Smooth muscle cell (in vitro differentiated cells): ENCODE measurements around the gene ASIC2. TPM values are rescaled to one million over a fixed set of nuclear protein-coding genes. Genes with fewer than 3 reads are reported as not detected.

ENCODE experiments used
- DNase-seq: peaks from one replicate; lab custom pipeline; 2025; ENCODE audit not compliant: unreplicated experiment; lab: John Stamatoyannopoulos, UW
- H2AFZ ChIP-seq: fragments of 200-600 bp; sonication (generic); 2 replicates; pipeline ENCODE4 v1.6.0; 2016; ENCODE audit warnings: antibody characterized with exemption, low read depth, mild to moderate bottlenecking
- H3F3A ChIP-seq: fragments of 200-600 bp; sonication (generic); 2 replicates; pipeline ENCODE4 v1.6.0; 2017; ENCODE audit warnings: antibody characterized with exemption, low read depth
- H3K27ac ChIP-seq: fragments of 200-600 bp; sonication (generic); 2 replicates; pipeline ENCODE4 v1.5.1; 2016; ENCODE audit warnings: low read depth, mild to moderate bottlenecking
- H3K27me3 ChIP-seq: fragments of 200-600 bp; sonication (generic); 2 replicates; pipeline ENCODE4 v1.6.1; 2016; ENCODE audit warnings: low read depth, mild to moderate bottlenecking
- H3K36me3 ChIP-seq: fragments of 200-600 bp; sonication (generic); 2 replicates; pipeline ENCODE4 v1.5.1; 2016; ENCODE audit warnings: low read depth
- H3K4me1 ChIP-seq: fragments of 200-600 bp; sonication (generic); 2 replicates; pipeline ENCODE4 v1.5.1; 2016; ENCODE audit warnings: low read depth
- H3K4me2 ChIP-seq: fragments of 200-600 bp; sonication (generic); 2 replicates; pipeline ENCODE4 v1.6.0; 2016; ENCODE audit warnings: mild to moderate bottlenecking
- H3K4me3 ChIP-seq: fragments of 200-600 bp; sonication (generic); 2 replicates; pipeline ENCODE4 v1.5.1; 2016; ENCODE audit warnings: mild to moderate bottlenecking
- H3K79me2 ChIP-seq: fragments of 200-600 bp; sonication (generic); 2 replicates; pipeline ENCODE4 v1.6.0; 2016; ENCODE audit warnings: low read depth, mild to moderate bottlenecking
- H3K9ac ChIP-seq: fragments of 200-600 bp; sonication (generic); 2 replicates; pipeline ENCODE4 v1.6.0; 2016; ENCODE audit warnings: low read depth
- H3K9me3 ChIP-seq: fragments of 200-600 bp; sonication (generic); replicated peaks from 2 replicates; pipeline ENCODE4 v1.5.1; 2016; ENCODE audit warnings: low read depth
- H4K20me1 ChIP-seq: fragments of 200-600 bp; sonication (generic); 2 replicates; pipeline ENCODE4 v1.6.0; 2016; ENCODE audit warnings: low read depth
- CTCF ChIP-seq: fragments of 200-600 bp; sonication (generic); IDR thresholded peaks from 2 replicates; pipeline ENCODE4 v1.5.1; 2017; ENCODE audit warnings: borderline replicate concordance, mild to moderate bottlenecking, antibody characterized with exemption; ENCODE audit not compliant: insufficient read depth, poor library complexity, severe bottlenecking
- WGBS: methylation state at CpG from one replicate; pipeline ENCODE4 v1.1.7; 2016; ENCODE audit warnings: low lambda C conversion rate; 5-methylcytosine and 5-hydroxymethylcytosine counted together
- polyA plus RNA-seq: library from polyadenylated mRNA; unstranded; fragments of >200 nt; fragmentation: Nextera tagmentation; extraction: Ambion mirVana; gene quantifications from 2 replicates; pipeline ENCODE4 v1.2.1, GENCODE V29; 2016
- total RNA-seq: library from RNA; depleted of rRNA; stranded (reverse); fragments of >200 nt; gene quantifications from 2 replicates; pipeline ENCODE4 v1.2.3, GENCODE V29; 2014

The ASIC2 gene
- total and polyA plus RNA-seq, 2 experiments from 2014 or later = 0.18 to 0.23 TPM

- Histone ChIP-seq H3K9me3 (no peaks in the 10 kb centered on the region), H3K79me2 (no peaks in the 10 kb centered on the region), H2AFZ (no peak overlapping the region), H3K9ac (no peak overlapping the region), H3K27me3 (no peaks in the 10 kb centered on the region), H3K4me2 (no peak overlapping the region), H3K36me3 (no peaks in the 10 kb centered on the region), H3F3A (no peaks in the 10 kb centered on the region), H4K20me1 (no peaks in the 10 kb centered on the region), H3K4me1 (peaks cover 14% of the 10 kb centered on the region), H3K27ac (no peak overlapping the region), H3K4me3 (no peak overlapping the region)
- 90% methylated on average over 8 of the region's 8 CpGs for WGBS
- DNase-seq = no peak
- no peak for TF ChIP-seq CTCF
Measured at GRCh38 chr17:33280162-33280943, 12.7 kb downstream of the ASIC2 start.

GRCh38 chr17:33277436-33278100 lies 15.5 kb downstream of the ASIC2 start:
- no peak overlapping the region for H3K9ac ChIP-seq
- no peaks in the 10 kb centered on the region for H3F3A ChIP-seq
- H3K4me1 ChIP-seq = peaks cover 14% of the 10 kb centered on the region
- H3K79me2 ChIP-seq = no peaks in the 10 kb centered on the region
- no peak overlapping the region for H3K4me3 ChIP-seq
- H3K36me3 ChIP-seq = no peaks in the 10 kb centered on the region
- no peak for TF ChIP-seq CTCF
- 54% methylated on average over 10 of the region's 10 CpGs for WGBS
- H2AFZ ChIP-seq = no peak overlapping the region
- no peak overlapping the region for H3K4me2 ChIP-seq
- no peaks in the 10 kb centered on the region for H3K27me3 ChIP-seq
- H4K20me1 ChIP-seq = no peaks in the 10 kb centered on the region
- H3K9me3 ChIP-seq = no peaks in the 10 kb centered on the region
- DNase-seq = no peak
- no peak overlapping the region for H3K27ac ChIP-seq

GRCh38 chr17:33273743-33274410 lies 19.2 kb downstream of the ASIC2 start:
- no peak overlapping the region for H3K4me2 ChIP-seq
- H3K79me2 ChIP-seq = no peaks in the 10 kb centered on the region
- no peak overlapping the region for H3K27ac ChIP-seq
- H3K4me1 ChIP-seq = peaks cover 14% of the 10 kb centered on the region
- no peaks in the 10 kb centered on the region for H3F3A ChIP-seq
- no peak for TF ChIP-seq CTCF
- no peak overlapping the region for H3K4me3 ChIP-seq
- H2AFZ ChIP-seq = no peak overlapping the region
- no peaks in the 10 kb centered on the region for H3K36me3 ChIP-seq
- H4K20me1 ChIP-seq = no peaks in the 10 kb centered on the region
- 90% methylated on average over 3 of the region's 3 CpGs for WGBS
- no peaks in the 10 kb centered on the region for H3K9me3 ChIP-seq
- no peaks in the 10 kb centered on the region for H3K27me3 ChIP-seq
- H3K9ac ChIP-seq = no peak overlapping the region
- no peak for DNase-seq
